GM18508 (cell line): ENCODE results near the gene MIB2.
"Not testable (repeated sequence)": the region's sequence is repeated elsewhere in the genome, so short reads cannot be mapped to it uniquely, and the experiment has no call there.

Source experiments
- ATAC-seq: cut with Tn5 transposase; IDR thresholded peaks from one replicate; pipeline ENCODE4 v1.9.1; 2021; ENCODE audit warnings: moderate number of reproducible peaks; ENCODE audit not compliant: insufficient read depth, unreplicated experiment

Gene MIB2

GRCh38 chr1:1625824-1626206 is 10.5 kb downstream of the MIB2 start:
- ATAC-seq = no peak

- no peak for ATAC-seq
Measured at GRCh38 chr1:1626207-1627141, 11.2 kb downstream of the MIB2 start.

- ATAC-seq = no peak
Measured at GRCh38 chr1:1627261-1627828, 12.0 kb downstream of the MIB2 start.

GRCh38 chr1:1627829-1628753 is 12.8 kb downstream of the MIB2 start:
- no peak for ATAC-seq

GRCh38 chr1:1628754-1629429 is 13.6 kb downstream of the MIB2 start:
- ATAC-seq = no peak

GRCh38 chr1:1629430-1630190 is 14.3 kb downstream of the MIB2 start:
- ATAC-seq = no peak

- no peak for ATAC-seq
Measured at GRCh38 chr1:1630191-1630964, 15.1 kb downstream of the MIB2 start.

- ATAC-seq = no peak
Measured at GRCh38 chr1:1630965-1631781, 15.9 kb downstream of the MIB2 start.

GRCh38 chr1:1631782-1632420 is 16.6 kb downstream of the MIB2 start, which contains the start of gene MMP23B:
MMP23B (plus strand) TSS chr1:1632173; CDS start chr1:1632219, 46 bp downstream.
- ATAC-seq = no peak

- ATAC-seq = not testable (repeated sequence)
Measured at GRCh38 chr1:1633409-1633808, 18.1 kb downstream of the MIB2 start.

GRCh38 chr1:1634613-1635012 is 19.3 kb downstream of the MIB2 start:
- not testable (repeated sequence) for ATAC-seq

GRCh38 chr1:1636621-1637478 is 21.6 kb downstream of the MIB2 start:
- ATAC-seq = not testable (repeated sequence)

GRCh38 chr1:1637479-1637875 is 22.2 kb downstream of the MIB2 start:
- not testable (repeated sequence) for ATAC-seq

GRCh38 chr1:1638528-1638927 is 23.2 kb downstream of the MIB2 start:
- ATAC-seq = not testable (repeated sequence)

- ATAC-seq = not testable (repeated sequence)
Measured at GRCh38 chr1:1639368-1639767, 24.1 kb downstream of the MIB2 start.

- ATAC-seq = not testable (repeated sequence)
Measured at GRCh38 chr1:1640081-1640480, 24.8 kb downstream of the MIB2 start.
